SK-N-SH (cell line): Measurements from ENCODE around the gene PHF23. TPM values are rescaled to one million over a fixed set of nuclear protein-coding genes. Genes with fewer than 3 reads are reported as not detected.
A peak's percentile ranks its signal among the peaks of the same experiment; 100 is the strongest.

Experiments used
- CTCF ChIA-PET: fragments of 300-600, 350-600 bp; formaldehyde crosslinking; extraction: SDS; loops from one replicate; lab custom pipeline; 2021; lab: Yijun Ruan, JAX
- POLR2A ChIA-PET: fragments of 350-600 bp; sonication (Branson Sonifier 250); formaldehyde crosslinking; extraction: SDS; loops from one replicate; lab custom pipeline; 2020; ENCODE audit warnings: antibody characterized with exemption, inconsistent platforms; lab: Yijun Ruan, JAX
- DNase-seq: peaks from one replicate; pipeline ENCODE4 v3.0.0; 2012
- H2AFZ ChIP-seq: fragments of 200-600 bp; sonication (generic); 2 replicates; pipeline ENCODE4 v1.8.1; 2016; ENCODE audit warnings: antibody characterized with exemption, mild to moderate bottlenecking, low read depth
- H3F3A ChIP-seq: fragments of 200-600 bp; sonication (generic); replicated peaks from 2 replicates; pipeline ENCODE3; 2016; ENCODE audit warnings: antibody characterized with exemption, mild to moderate bottlenecking; ENCODE audit not compliant: insufficient read depth
- H3K27ac ChIP-seq, 2 experiments: fragments of 200-500 bp in 1 of 2; fragments of 200-600 bp in 1 of 2; sonication (Bioruptor generic) in 1 of 2; sonication (generic), shearing (Covaris generic) in 1 of 2; 2 replicates each; pipeline versions ENCODE4 v1.5.1 to v1.6.1; 2014 to 2016; ENCODE audit warnings: low read depth in 2 of 2, inconsistent platforms in 1 of 2, low read length in 1 of 2, mild to moderate bottlenecking in 1 of 2, mixed read lengths in 1 of 2
- H3K27me3 ChIP-seq: fragments of 200-600 bp; sonication (generic), shearing (Covaris generic); 2 replicates; pipeline ENCODE4 v1.6.1; 2016; ENCODE audit warnings: mixed run types; ENCODE audit not compliant: insufficient read depth
- H3K36me3 ChIP-seq, 2 experiments: fragments of 200-500 bp in 1 of 2; fragments of 200-600 bp in 1 of 2; sonication (Bioruptor generic) in 1 of 2; sonication (generic) in 1 of 2; replicated peaks in 1 of 2; 2 replicates each; pipeline versions ENCODE3 to v1.5.1; 2014 to 2016; ENCODE audit warnings: low read length in 1 of 2, mild to moderate bottlenecking in 1 of 2; ENCODE audit not compliant: insufficient read depth in 2 of 2, control insufficient read depth in 1 of 2
- H3K4me1 ChIP-seq, 2 experiments: fragments of 200-500 bp in 1 of 2; fragments of 200-600 bp in 1 of 2; sonication (Bioruptor generic) in 1 of 2; sonication (generic), shearing (Covaris generic) in 1 of 2; 2 replicates each; pipeline versions ENCODE4 v1.5.1 to v1.6.1; 2014 to 2016; ENCODE audit warnings: low read depth in 1 of 2, low read length in 1 of 2, mixed run types in 1 of 2; ENCODE audit not compliant: insufficient read depth in 2 of 2, control insufficient read depth in 1 of 2
- H3K4me2 ChIP-seq: fragments of 200-600 bp; sonication (generic), shearing (Covaris generic); 2 replicates; pipeline ENCODE4 v1.6.1; 2017; ENCODE audit warnings: mixed run types
- H3K4me3 ChIP-seq, 2 experiments: fragments of 200-500 bp in 1 of 2; fragments of 200-600 bp in 1 of 2; sonication (Bioruptor generic) in 1 of 2; sonication (generic), shearing (Covaris generic) in 1 of 2; 2 replicates each; pipeline versions ENCODE4 v1.5.1 to v1.8.1; 2014 to 2016; ENCODE audit warnings: low read depth in 2 of 2, inconsistent platforms in 1 of 2, low read length in 1 of 2, mild to moderate bottlenecking in 1 of 2, mixed read lengths in 1 of 2, moderate library complexity in 1 of 2
- H3K79me2 ChIP-seq: fragments of 200-600 bp; sonication (generic); 2 replicates; pipeline ENCODE4 v1.8.1; 2017; ENCODE audit warnings: mild to moderate bottlenecking; ENCODE audit not compliant: insufficient read depth
- H3K9ac ChIP-seq: fragments of 200-600 bp; sonication (generic); 2 replicates; pipeline ENCODE4 v1.6.1; 2017; ENCODE audit warnings: mixed run types
- H3K9me2 ChIP-seq: fragments of 200-600 bp; sonication (generic); 2 replicates; pipeline ENCODE4 v1.6.1; 2017; ENCODE audit warnings: mixed run types
- H3K9me3 ChIP-seq: fragments of 200-600 bp; sonication (generic); 2 replicates; pipeline ENCODE4 v1.6.1; 2017; ENCODE audit warnings: mixed run types, mild to moderate bottlenecking, moderate library complexity
- H4K20me1 ChIP-seq: fragments of 200-600 bp; sonication (generic); 2 replicates; pipeline ENCODE4 v1.6.1; 2017; ENCODE audit warnings: mild to moderate bottlenecking, mixed run types; ENCODE audit not compliant: insufficient read depth
- CTCF ChIP-seq: fragments of 200-600 bp; sonication (generic); IDR thresholded peaks from 2 replicates; pipeline ENCODE4 v1.6.1; 2017; ENCODE audit warnings: antibody characterized with exemption, mild to moderate bottlenecking, moderate library complexity
- EZH2phosphoT487 ChIP-seq: fragments of 200-600 bp; sonication (generic); IDR thresholded peaks from 2 replicates; pipeline ENCODE4 v1.6.1; 2017; ENCODE audit warnings: low read depth, mixed run types, mild to moderate bottlenecking, antibody characterized with exemption, moderate library complexity, borderline replicate concordance
- FOXJ3 ChIP-seq: sonication (generic); formaldehyde crosslinking; IDR thresholded peaks from 2 replicates; pipeline ENCODE4 v1.5.1; 2020; ENCODE audit warnings: mild to moderate bottlenecking, missing genetic modification reagents
- MXI1 ChIP-seq: IDR thresholded peaks from 2 replicates; pipeline ENCODE4 v1.6.1; 2012; ENCODE audit warnings: mild to moderate bottlenecking, low read depth, low read length, improper control_type of control experiment
- NFIC ChIP-seq: IDR thresholded peaks from 2 replicates; pipeline ENCODE4 v1.4.0; 2012; ENCODE audit warnings: borderline replicate concordance
- NRF1 ChIP-seq: IDR thresholded peaks from 2 replicates; pipeline ENCODE4 v1.6.1; 2012; ENCODE audit warnings: low read depth, mild to moderate bottlenecking, low read length
- RFX5 ChIP-seq: IDR thresholded peaks from 2 replicates; pipeline ENCODE4 v1.6.1; 2012; ENCODE audit warnings: mild to moderate bottlenecking, improper control_type of control experiment, low read length
- RXRA ChIP-seq: IDR thresholded peaks from 2 replicates; pipeline ENCODE4 v1.4.0; 2012; ENCODE audit warnings: low read depth, mild to moderate bottlenecking, borderline replicate concordance
- SMC3 ChIP-seq: IDR thresholded peaks from 2 replicates; pipeline ENCODE4 v1.6.1; 2012; ENCODE audit warnings: low read depth, low read length, improper control_type of control experiment
- USF1 ChIP-seq: IDR thresholded peaks from 2 replicates; pipeline ENCODE4 v1.4.0; 2012; ENCODE audit warnings: low read depth, borderline replicate concordance
- YY1 ChIP-seq: IDR thresholded peaks from 2 replicates; pipeline ENCODE4 v1.4.0; 2012; ENCODE audit warnings: low read depth, mild to moderate bottlenecking
- WGBS: methylation state at CpG from one replicate; pipeline ENCODE4 v1.1.6; 2017; ENCODE audit warnings: low lambda C conversion rate; 5-methylcytosine and 5-hydroxymethylcytosine counted together
- polyA plus RNA-seq, 3 experiments: library from polyadenylated mRNA; depleted of rRNA; stranded (reverse); fragments of >200 nt; gene quantifications; 2 replicates each; pipeline ENCODE4 v1.2.3, GENCODE V29; 2012

The PHF23 gene
- polyA plus RNA-seq, 1 of the 3 experiments (the other 2 are of a cell fraction) = 53.3 TPM

- no peaks in the 10 kb centered on the region for H3K27me3 ChIP-seq
- H3K4me1 ChIP-seq = peaks cover 0 to 13% of the 10 kb centered on the region in 2 experiments; a peak in 2 of 4 replicates
- ChIA-PET POLR2A (interaction anchor here (1.0 to 1.4 kb wide), 2 partner anchors 8 to 180 kb away, joined by 3 read pairs; partner anchors contain the start of gene DVL2), CTCF (interaction anchor here (0.6 to 2.3 kb wide), 2 partner anchors 71 to 96 kb away, joined by 3 to 8 read pairs; no protein-coding TSS in a partner anchor)
- H2AFZ ChIP-seq = no peak overlapping the region
- H4K20me1 ChIP-seq = peaks cover 13% of the 10 kb centered on the region
- H3K36me3 ChIP-seq = peaks cover 48 to 84% of the 10 kb centered on the region in 2 experiments
- DNase-seq = no peak
- no peaks in the 10 kb centered on the region for H3K9me2 ChIP-seq
- TF ChIP-seq NRF1 = no peak
- no peak for TF ChIP-seq NFIC
- TF ChIP-seq USF1 = no peak
- TF ChIP-seq FOXJ3 (CRISPR knock-in tag) = no peak
- no peak for TF ChIP-seq EZH2phosphoT487
- TF ChIP-seq RFX5 = no peak
- no peak for TF ChIP-seq SMC3
- H3K9me3 ChIP-seq = no peaks in the 10 kb centered on the region
- H3K4me3 ChIP-seq = no peak overlapping the region
- no peak overlapping the region for H3K9ac ChIP-seq
- H3F3A ChIP-seq = peaks cover 25% of the 10 kb centered on the region
- peak overlapping the region in 1 of 2 experiments; percentile 17; a peak in 1 of 4 replicates for H3K27ac ChIP-seq
- WGBS = 86% methylated on average over 8 of the region's 21 CpGs
- peaks cover 26% of the 10 kb centered on the region for H3K79me2 ChIP-seq
- no peak overlapping the region for H3K4me2 ChIP-seq
These were observed 13.4 kb downstream of the PHF23 start for GRCh38 chr17:7225711-7226331.

GRCh38 chr17:7224661-7225111 is 14.6 kb downstream of the PHF23 start:
- Histone ChIP-seq H3K4me1 (peaks cover 0 to 19% of the 10 kb centered on the region in 2 experiments; a peak in 2 of 4 replicates), H3K36me3 (peaks cover 44 to 73% of the 10 kb centered on the region in 2 experiments), H3K9ac (no peak overlapping the region), H3K4me3 (no peak overlapping the region), H3K4me2 (no peak overlapping the region), H4K20me1 (peaks cover 1% of the 10 kb centered on the region; the same call in 1 of the 2 replicates), H3K9me2 (no peaks in the 10 kb centered on the region), H3K27ac (no peak overlapping the region), H3K79me2 (peaks cover 24% of the 10 kb centered on the region), H3F3A (peaks cover 32% of the 10 kb centered on the region), H3K9me3 (no peaks in the 10 kb centered on the region), H3K27me3 (no peaks in the 10 kb centered on the region), H2AFZ (no peak overlapping the region)
- WGBS = 81% methylated on average over 5 of the region's 15 CpGs
- CTCF ChIA-PET = interaction anchor here (2.3 to 3.5 kb wide), 2 partner anchors 10 to 72 kb away, joined by 8 to 15 read pairs; no protein-coding TSS in a partner anchor
- POLR2A ChIA-PET = interaction anchor here (1.4 to 4.9 kb wide), 3 partner anchors 10 to 179 kb away, joined by 3 to 27 read pairs (median 6); partner anchors contain the start of gene DVL2
- DNase-seq = no peak
- TF ChIP-seq CTCF = no peak
- TF ChIP-seq RXRA = no peak
- TF ChIP-seq MXI1 = no peak
- no peak for TF ChIP-seq FOXJ3 (CRISPR knock-in tag)
- no peak for TF ChIP-seq YY1
